Stimulated activated CD4-positive, alpha-beta T cell treated with anti-CD3 and anti-CD28 coated beads, Interleukin-4, amount 100 ng/mL, for 4 hours (primary cell): Measurements from ENCODE around the gene SRGAP2C.
"Not testable (repeated sequence)": the region's sequence is repeated elsewhere in the genome, so short reads cannot be mapped to it uniquely, and the experiment has no call there.

Experiments used
- DNase-seq, 2 experiments: peaks; one replicate each; pipeline ENCODE4 v3.0.0-alpha.2; 2020

SRGAP2C gene

DNA sequence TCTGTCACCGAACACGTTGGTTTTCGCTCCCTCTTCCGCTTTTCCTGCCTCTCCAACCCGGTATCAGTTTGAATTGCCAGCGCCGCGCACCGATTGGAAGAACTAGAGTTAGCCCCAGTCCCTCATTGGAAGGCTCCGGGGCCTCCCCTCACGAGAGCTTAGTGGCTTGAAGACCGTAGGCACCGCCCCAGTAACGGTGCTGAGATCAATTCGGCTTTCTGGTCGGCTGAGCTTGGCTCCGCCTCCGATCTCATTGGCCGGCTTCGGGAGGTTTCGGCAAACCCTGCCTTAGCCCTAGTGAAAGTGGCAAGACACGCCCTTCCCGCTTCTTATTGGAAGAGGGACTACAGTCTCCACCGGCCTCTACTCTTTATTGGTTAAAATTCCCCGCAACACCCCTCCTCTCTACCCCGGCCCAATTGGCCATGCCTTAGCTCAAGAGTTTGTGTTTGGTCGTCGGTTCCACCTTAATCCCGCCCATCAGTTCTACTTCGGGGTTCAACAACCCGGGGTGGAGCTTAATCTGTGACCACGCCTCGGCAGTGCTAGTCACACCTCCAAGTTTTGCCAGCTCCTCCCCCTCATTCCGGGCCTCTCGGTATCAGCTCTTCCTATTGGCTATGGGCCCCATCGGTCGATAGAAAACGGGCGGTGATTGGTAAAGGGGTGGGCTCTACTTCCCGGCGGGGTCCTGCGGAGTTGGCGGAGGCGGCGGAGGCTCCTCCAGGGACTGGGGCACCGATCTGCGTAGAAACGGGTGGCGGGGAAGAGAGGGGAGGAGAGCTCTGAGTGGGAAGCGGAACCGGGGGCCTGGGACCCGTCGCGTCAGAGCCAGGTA, at the start of gene SRGAP2C, which contains the start of gene FAM72B:
Gene SRGAP2C (plus strand): TSS at position 686 of the 838 bp plus-strand sequence. CDS start 2,472 bp downstream, outside the sequence.
Gene FAM72B (minus strand): TSS at position 51 of the 838 bp plus-strand sequence. CDS start 851 bp downstream, outside the sequence.
- peak; percentile 72 to 94 for DNase-seq

DNA sequence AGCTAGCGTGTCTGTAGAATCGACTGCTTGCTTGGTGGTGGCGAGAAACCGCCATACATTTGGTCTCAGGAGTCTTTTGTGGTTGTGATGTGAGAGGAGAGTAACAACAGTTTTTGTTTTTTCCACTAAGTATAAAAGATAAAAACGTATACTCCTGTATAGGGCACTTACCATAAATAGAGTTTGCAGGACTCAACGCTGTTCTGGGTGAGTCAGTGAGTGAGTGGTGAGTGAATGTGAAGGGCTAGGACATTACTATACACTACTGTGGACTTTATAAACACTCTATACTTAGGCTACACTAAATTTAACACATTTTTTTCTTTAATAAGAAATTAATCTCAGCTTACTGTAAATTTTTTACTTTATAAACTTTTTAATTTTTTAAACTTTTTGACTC, 44.4 kb upstream of the SRGAP2C start:
- not testable (repeated sequence) for DNase-seq

DNA sequence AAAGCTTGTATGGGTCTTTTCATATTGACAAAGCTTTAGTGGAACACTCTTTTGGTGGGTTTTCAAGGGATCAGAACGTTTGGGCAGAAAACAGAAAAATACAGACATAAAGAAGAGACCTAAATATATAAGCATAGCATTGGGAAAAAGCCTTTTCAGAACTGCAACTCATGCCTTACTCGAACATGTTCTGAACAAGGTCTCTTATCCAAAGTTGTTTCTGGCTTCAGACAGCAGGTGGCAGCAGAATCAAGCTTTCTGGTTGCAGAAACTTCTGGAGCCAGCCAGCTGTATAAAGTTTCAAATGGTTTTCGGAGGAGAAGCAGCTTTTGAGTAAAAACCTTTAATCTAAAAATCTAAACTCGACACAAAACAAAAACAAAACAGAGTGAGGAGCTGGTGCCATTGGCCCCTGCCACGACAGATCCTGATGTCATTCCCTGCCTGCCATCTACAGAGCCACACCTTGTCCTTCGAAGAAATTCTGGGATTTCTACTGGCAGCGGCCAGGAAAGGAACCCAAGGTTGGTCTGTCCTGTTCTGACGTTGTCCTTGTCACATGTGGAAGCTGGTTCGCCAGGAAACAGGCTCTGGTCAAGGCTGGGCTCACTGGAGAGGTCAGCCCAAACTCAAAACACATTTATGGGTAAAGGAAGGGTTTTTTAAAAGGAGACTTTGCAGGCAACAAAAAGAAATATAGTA, 36.1 kb upstream of the SRGAP2C start:
- not testable (repeated sequence) for DNase-seq

DNA sequence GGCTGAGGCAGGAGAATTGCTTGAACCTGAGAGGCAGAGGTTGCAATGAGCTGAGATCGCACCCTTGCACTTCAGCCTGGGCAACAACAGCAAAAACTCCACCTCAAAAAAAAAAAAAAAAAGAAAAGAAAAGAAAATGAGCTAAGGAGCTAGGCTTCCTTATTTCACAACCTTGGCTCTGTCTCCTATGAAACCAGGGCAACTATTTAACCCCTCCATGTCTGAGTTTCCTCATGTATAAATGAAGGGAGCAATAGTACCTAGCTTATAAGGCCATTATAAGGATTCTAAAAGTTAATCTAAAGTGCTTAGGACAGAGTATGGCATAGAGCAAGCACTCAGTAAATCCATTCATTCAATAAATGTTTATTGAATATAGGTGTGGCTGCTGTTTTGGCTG, 33.5 kb upstream of the SRGAP2C start:
- not testable (repeated sequence) for DNase-seq

DNA sequence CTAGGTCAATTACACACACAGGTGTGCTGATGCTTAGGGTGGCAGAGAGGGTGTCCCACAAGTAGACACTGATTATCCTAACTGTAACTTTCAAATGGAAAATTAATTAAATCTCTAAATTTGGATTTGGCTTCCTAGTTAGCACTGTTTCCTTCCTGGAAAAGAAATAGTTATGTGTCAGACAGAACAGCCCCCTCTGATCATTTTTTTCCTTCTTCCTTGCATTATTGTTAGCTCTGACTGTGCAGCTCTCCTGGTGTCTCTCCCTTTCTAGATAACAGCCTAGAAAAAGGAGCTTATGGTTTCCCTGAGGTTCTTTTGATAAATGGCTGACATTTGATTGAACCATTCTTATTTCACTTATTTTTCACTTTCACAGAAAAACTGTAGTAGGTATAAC, 32.0 kb upstream of the SRGAP2C start:
- DNase-seq: not testable (repeated sequence)

DNA sequence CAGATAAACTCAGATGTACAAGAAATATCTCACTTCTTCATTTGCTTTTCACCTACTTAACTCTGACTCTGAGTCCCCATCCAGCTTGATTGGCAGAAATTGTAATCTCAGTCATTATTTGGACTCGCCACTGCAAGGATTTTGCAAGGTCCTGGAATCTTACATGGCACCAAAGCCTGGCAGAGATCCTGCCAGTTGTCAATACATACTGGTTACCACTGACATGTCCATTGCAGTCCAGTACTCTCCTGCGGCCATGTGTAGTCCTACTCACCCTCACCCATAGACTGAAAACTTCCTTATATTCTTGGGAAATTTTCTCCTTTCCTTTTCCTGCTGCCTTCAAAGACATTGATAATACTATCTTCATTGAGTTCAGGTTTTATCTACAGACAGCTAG, 30.0 kb upstream of the SRGAP2C start:
- not testable (repeated sequence) for DNase-seq

DNA sequence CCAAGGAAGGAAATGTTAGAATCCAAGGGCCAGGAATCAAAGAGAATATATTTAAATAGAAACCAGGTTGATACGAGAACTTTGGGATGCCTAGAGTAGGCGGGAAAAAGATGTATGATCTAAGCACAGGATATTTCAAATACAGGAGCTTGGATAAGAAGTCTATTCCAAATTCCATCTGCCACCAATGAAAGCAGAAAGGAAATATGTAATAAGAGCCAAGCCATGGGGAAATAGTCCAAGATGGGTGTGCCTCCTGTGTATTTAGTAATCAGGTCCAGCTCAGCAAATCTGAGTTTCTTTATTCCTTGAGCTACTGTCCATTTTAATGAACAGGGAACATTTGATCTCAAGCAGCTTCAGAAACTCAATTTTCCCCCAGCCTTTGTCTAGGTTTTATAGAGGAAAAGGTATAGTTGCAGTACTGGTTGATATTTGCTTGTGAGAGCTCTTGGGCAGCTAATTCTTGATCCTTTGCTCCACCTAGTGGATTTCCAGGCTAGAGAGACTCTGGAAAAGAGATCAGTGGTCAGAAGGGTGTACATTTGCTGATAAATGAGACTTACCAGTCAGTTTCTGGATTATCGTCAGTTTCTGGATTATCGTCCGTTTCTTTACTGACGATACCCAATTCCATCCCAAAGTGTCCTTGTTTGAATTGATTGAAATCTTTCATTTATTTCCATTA, 29.0 kb upstream of the SRGAP2C start:
- not testable (repeated sequence) for DNase-seq

DNA sequence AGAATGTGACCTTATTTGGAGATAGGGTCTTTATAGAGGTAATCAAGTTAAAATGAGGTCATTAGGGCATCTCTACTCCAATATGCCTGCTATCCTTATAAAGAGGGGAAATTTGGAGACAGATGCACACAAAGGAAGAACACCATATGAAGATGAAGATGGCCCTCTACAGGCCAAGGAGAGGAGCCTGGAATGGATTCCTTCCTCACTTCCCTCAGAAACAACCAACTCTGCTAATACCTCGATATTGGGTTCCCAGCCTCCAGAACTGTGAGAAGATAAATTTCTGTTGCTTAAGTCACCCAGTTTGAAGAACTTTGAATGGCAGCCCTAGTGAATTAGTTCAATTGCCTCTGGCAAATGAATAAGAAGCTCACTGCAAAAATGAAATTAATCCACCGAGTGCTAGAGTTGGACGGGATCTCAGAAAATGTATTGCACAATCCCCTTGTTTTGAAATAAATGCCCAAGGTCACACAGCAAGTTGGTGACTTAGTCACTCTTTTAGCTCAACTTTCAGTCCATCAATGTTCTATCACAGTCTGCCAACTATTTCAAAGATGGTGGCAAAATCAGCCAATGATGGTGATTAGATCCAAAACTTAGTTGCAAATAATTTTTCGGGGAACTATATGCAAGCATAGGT, 27.7 kb upstream of the SRGAP2C start:
- DNase-seq: not testable (repeated sequence)

DNA sequence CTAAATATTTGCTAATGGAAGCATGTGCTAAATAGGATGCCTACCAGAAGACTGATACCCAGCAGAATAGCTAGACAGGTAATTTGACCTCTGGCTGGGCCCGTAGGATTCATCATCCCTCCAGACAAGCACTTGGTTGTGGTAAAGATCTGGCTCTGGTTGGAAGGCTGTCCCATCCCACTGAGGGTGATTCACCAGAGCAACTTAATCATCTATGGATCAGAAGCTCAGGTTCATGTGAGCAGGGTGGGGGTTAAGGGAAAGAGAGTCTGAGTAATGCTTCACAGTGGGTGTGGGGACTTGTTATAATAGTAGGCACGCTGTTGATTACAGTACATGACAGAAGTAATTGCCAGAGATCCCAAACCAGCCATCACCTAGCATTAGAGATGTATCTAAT, 27.2 kb upstream of the SRGAP2C start:
- not testable (repeated sequence) for DNase-seq

DNA sequence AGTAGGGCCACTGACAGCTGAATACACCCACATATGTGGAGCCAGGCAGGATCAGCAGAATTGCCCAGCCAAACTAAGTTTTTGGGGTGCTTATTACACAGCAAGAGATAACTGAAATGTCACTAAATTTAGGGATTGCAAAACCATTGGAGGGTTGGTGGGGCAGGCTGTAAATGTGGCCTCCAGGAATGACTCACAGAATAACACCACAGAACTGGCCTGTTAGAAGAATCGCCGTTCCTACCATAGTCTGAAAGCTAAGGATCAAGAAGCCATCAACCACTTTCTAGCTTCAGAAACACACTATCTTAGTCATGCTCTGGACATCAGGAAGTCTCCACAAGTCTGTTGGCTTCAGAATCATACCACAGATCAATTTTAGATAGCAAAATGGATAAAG, 24.7 kb upstream of the SRGAP2C start:
- DNase-seq: not testable (repeated sequence)

DNA sequence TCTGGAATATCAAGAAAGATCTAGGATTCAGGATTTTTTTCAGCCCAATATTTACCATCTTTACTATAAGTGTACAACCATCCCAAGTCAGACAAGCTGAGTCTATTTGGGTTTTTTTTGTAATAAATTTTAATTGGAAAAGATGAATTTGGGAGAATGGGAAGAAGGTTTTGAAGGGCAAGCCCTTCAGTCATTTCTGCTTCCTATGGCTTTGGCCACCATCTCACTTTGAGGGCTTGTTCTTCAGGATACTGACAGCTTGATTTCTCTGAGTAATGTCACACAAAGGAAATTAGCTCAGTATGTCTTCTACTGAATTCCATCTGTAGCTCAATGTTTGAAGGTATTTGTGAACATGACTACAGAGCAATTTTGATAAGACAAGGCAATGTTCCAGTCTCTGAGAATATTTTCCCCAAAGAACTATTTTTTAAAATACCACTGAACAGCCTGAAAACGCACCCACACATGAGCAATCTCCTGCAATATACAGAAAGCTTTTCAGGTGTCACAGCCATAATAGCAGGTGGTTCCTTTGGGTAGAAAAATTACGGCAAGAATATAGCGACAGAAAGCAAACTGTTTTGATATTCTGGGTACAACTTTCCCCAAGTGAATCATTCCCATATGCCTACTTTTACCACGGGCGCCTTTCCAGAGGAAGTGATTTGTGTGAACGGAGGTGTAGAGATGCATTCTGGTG, 23.4 kb upstream of the SRGAP2C start:
- not testable (repeated sequence) for DNase-seq

DNA sequence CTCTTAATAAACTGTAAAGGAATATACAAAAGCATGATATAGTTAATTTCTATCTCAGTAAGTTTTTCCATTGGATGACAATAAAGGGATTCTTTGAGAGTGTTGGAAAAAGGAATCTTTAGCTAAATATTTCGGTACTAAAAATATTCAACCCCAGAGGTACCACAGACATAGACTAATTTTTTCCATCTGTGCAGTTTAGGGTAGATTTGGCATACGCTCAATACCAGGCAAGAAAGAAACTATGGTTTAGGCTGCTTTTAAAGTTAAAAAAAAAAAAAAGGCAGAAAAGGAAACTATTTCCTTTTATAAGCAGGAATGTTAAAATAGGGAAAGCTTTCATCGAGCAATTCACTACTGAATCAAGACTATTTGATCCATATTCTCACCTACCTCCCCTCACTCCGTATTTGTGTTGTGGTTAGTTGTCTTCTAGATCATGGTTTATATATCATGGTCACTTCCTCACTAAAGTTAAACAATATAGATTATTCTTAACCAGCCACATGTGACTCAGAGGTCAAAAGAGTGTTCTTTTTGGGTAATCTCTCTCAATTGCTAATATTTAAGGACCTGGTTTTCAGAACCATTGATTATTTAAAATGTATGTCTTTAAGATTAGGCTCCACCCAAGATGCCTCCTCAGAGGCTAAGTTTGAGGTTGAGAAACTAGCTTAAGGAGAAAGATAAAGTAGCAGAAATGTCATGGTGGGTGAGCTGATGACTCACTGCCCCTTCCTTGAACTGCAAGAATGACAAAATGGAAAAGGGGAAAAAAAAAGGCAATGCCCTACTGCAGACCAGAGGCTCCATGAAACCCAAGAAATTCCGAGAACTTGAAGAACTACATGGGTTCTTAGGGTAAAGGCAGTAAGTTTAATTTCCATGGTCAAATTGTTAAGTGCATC, 20.7 kb upstream of the SRGAP2C start:
- not testable (repeated sequence) for DNase-seq

DNA sequence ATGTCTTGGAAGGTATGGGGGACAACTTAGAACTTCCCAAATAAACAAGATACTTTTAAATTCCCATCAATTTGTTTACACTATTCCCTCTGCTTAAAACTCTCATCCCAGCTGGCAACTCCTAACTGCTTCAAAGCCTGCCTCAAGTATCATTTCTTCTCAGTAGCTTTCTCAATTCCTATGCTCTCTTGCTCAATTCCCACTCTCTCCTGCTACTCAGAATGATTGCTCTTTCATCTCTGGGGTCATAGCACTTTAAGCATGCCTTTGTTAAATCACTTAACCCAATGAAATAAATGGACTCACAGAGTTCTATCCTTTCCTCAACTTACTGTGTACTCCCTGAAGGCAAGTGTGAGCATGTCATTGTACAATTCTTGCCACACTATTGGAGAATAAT, 19.5 kb upstream of the SRGAP2C start:
- not testable (repeated sequence) for DNase-seq

DNA sequence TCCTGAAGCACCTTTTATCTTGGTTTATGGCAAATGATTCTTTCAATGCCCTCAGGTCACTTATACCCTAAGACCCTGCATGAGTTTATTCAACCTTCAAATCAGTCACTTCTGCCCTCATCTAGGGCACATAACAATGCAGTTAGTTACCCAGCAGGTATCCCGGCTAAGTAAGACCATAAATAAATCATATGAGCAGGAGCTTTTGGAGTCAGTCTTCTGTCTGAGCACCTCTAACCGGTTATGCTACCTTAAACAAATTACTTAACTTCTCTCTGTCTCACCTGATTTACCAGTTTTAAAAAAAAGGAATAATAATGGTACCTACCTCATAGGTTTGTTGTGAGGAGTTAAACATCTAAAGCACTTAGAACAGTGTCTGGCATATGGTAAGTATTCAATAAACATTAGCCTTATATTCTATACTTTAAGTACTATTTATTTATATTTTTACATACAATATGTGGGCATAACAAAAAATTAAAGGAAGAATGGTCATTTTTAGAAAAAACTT, 17.5 kb upstream of the SRGAP2C start:
- DNase-seq: not testable (repeated sequence)

DNA sequence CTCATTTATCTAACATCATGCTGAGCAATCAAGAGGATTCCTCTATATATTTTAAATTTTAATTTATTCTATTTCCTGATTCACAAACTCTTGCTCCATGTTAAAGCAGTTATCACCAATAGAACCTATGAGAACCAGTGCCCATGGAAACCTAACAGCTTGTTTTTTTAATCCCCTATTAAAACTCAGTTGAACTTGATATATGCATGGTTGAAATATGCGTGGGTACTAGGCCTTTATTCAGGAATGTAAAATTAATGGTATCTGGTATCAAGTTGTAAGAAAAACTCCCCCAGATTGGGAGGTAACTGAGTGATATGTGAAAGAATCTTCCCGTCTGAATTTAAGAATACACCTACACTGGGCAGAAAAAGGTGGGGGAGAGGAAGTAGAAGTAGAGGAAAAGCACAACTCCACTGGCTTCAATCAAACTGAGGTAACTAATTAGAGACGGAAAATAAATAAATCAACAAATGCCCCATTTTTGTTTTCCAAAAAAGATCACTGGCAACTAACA, 16.6 kb upstream of the SRGAP2C start:
- DNase-seq: not testable (repeated sequence)

DNA sequence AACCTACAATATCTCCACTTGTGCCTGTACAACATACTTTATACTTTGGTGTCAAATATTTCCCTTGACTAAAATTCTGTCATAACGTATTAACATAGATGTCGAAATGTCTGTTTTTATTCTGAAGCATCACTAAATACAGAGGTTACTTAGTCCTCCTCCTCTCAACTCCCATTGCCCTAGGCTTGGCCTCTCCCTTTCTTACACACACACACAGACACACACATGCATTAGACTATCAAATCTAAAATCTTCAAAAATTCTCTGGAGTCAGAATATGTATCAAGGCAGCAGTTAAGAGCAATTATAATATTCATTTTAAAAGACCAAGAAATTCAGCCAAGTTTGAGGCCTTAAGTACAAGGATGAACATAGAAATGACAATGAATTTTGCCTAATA, 8.1 kb upstream of the SRGAP2C start:
- DNase-seq: not testable (repeated sequence)

DNA sequence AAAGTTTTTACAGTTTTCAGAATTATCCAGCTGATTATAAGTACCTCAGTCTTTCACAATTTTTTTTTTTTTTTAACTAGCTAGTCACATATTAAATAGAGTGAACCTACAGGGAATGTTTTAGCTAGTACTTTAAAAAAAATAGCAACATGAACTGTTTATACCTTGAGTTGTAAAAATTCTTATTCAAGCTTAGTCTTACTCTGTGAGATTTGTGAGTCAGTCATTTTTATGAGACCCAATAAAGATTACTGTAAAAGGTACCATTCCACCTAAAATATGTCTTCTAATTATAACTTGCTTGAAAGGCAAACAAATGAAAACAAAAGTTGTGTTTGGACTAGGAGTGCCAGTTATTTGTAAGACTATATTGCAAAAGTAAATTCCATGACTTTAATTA, 6.6 kb upstream of the SRGAP2C start:
- not testable (repeated sequence) for DNase-seq

DNA sequence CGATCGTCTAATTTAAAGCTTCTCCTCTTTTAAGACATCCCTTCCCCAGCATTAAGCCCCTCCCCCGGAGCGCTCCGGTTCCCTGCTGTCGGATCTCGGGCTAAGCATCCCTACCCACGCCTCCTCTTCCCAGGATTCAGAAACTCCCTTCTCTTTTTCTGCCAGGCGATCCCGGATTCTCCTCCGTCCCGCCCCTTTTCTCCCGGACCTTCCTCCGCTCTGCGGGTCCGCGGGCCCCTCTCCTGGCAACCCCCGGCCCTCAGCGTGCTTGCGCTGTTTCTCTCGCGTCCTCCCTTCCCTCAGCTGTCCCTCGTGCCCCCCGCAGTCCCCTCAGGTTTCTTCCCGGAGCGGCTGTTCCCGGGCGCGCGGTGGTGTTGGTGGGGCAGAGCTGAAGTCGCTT, 908 bp upstream of the SRGAP2C start:
- DNase-seq: not testable (repeated sequence)

DNA sequence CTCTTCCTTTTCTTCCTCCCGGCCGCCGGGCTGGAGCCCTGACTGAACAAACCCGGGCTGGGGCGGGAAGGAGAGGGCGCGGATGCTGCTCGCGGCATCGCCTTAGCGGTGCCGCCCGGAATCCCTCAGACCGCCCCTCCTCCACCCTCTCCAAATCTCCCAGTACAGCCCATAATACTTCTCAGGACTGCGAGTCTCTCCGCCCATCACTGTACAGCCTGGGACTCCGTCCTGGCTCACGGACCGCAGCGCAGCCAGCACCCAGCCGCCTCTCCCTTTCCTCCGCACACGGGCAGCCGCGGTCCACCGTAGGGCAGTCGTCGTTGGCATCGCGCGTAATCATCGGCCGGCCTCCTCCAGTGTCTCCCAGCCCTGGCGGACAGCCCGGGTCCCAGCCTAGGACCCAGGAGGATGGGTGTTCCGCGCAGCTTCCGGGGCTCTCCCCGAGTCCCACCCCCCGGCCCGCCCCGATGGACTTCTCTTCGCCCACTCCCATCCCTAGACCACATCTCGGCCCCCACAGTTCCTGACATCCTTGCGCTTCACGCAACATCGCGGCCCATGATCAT, 449 bp downstream of the SRGAP2C start:
- DNase-seq: not testable (repeated sequence)

DNA sequence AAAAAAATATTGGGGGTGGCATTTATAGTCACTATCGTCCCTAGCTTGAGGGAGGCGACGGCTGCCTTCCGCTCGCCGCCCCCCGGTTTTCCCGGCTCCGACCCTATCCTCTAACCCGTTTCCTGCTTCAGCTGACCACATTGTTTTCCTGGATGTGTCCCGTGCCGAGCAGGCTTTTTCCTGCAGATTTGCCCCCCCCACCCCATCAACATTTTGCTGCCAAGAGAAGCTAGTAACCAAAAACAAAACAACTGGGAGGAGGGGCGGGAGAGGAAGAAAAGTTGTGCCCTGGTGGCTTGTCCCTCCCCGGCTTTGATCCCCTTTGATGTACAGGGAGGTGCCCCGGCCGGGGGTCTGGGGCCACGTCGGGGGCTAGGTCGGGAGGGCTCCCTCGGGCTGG, 1.4 kb downstream of the SRGAP2C start:
- not testable (repeated sequence) for DNase-seq
